GM15510 (cell line): Measurements from ENCODE around the gene EPX.

ENCODE experiments used
- POLR2A ChIP-seq: IDR thresholded peaks from 3 replicates; pipeline ENCODE4 v1.6.1; 2011; ENCODE audit warnings: borderline replicate concordance; ENCODE audit not compliant: insufficient read length; ENCODE audit errors: extremely low read depth

EPX gene

GRCh38 chr17:58205936-58206335 is 13.4 kb downstream of the EPX start:
- no peak for TF ChIP-seq POLR2A

- TF ChIP-seq POLR2A: no peak
These were observed 14.9 kb downstream of the EPX start for GRCh38 chr17:58207451-58207850.

GRCh38 chr17:58208344-58208743 is 15.8 kb downstream of the EPX start:
- TF ChIP-seq POLR2A: no peak

GRCh38 chr17:58210922-58211321 is 18.4 kb downstream of the EPX start:
- TF ChIP-seq POLR2A: no peak

GRCh38 chr17:58215685-58216084 is 23.2 kb downstream of the EPX start:
- TF ChIP-seq POLR2A: no peak

- no peak for TF ChIP-seq POLR2A
These were observed 25.2 kb downstream of the EPX start for GRCh38 chr17:58217766-58218165.

- TF ChIP-seq POLR2A: peak; percentile 81
These were observed 26.7 kb downstream of the EPX start, which contains the start of gene MKS1 for GRCh38 chr17:58219007-58219788. Gene MKS1 (minus strand): TSS chr17:58219255. CDS start chr17:58219230, 25 bp downstream.

DNA sequence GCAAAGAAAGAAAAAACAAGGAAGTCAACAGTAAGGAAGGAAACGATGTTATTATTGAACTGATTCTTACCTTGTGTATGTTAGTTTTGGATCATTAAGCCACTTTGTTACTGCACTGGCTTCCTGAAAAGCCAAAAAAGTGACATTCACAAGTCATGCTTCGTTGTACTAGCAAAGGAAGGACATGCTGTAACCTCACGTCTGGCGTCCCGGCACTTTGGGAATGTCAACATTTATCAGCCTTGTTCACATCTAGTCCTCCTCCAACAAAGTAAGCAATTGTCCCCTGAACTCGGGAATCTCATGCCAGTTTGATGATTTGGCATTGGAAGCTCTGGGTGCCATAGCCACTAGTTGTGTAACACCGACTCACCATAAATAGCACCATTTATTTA is 27.3 kb downstream of the EPX start:
- no peak for TF ChIP-seq POLR2A

GRCh38 chr17:58224315-58224714 is 31.8 kb downstream of the EPX start:
- no peak for TF ChIP-seq POLR2A

DNA sequence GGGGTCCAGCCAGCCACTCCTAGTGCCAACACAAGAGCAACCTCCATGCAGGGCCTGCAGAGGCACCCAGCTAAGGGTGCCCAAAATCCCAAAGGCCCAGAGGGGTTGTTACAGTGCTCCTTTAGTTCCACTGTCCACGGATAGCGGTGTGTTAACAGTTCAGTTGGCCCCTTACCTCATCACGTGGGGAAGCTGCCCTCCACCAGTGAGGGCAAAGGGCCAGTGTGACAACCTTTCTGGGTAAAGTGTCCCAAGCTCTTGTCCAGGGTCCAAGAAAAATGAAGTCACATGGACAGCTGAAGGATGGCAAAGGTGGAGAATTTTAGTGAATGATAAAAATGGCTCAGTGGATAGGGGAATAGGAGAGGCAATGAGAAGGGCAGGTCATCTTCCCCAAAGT is 35.2 kb downstream of the EPX start:
- no peak for TF ChIP-seq POLR2A

DNA sequence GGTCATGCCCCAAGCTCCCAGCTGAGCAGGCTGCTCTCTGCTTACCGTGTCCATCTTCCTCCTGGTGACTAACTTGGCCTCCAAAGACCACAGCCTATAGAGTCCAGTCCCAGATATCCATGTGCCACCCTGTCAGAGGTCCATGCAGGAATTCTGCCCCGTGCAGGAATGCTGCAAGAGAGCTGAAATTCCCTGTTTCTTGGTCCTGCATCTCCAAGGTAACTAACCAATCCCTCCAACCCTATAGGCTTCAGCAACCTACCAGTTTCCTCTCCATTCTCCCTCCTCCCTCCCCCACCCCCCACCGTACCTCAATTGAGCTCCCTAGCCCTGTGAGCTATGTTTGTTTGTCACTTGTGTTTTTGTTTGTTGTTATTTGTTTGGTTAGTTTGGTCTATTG is 36.2 kb downstream of the EPX start:
- no peak for TF ChIP-seq POLR2A

GRCh38 chr17:58229384-58229783 is 36.9 kb downstream of the EPX start:
- no peak for TF ChIP-seq POLR2A

DNA sequence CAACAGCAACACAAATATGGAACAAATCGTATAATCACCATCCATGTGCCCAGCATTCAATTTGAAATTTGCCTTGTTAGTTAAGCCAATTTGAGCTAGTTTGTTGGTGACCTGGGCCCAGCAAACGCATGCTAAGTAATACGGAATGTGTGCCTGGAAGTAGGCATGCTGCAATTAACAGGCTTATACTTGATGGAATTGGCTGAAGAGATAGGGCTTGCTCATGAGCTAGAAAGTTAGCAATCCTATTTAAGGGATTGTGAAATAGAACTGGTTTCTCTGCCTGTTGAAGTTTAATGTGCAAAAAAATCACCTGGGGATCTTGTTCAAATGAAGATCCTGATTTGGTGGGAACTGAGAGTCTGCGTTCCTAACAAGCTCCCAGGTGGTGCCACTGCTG is 37.4 kb downstream of the EPX start:
- no peak for TF ChIP-seq POLR2A

DNA sequence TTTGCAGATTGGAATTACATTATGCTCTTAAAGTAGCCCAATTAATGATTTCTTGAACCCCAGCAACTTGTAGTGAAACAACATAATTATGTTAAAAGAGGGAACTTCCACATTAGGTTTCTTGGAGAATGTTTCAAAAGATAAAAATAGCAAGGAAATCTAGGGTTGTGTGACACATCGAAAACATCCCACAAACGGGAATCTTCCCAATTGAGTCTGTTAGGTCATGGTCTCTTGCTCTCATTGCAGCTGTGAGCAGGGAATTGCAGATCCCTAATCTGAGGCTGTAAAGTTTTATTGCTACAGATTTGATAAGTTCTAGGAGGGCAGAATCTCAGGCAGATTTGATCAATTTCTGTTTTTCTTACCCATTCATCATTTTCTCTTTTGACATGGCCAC is 39.1 kb downstream of the EPX start:
- no peak for TF ChIP-seq POLR2A

GRCh38 chr17:58232707-58233156 is 40.2 kb downstream of the EPX start:
- TF ChIP-seq POLR2A: no peak

DNA sequence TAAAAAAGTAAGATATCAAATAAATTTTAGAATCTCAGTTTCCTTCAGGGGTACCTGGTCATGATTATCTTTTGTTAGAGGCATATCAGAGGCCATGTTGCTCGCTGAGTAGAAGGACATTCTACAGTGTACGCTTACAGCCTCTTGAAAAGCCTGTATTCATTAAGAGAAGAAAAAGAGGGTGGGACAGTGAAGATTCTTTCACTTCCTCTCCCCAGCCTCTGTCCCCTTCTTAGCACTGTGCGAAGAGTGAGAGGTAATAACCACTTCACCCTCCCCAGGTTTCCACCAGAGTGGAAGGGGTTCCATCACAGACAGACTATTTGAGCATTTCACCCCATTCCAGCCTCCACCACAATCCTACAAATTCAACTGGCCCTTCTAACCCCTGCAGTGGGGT is 41.0 kb downstream of the EPX start:
- TF ChIP-seq POLR2A: no peak
